Measurements from ENCODE around the gene AGPAT4.
"Not testable (repeated sequence)": the region's sequence is repeated elsewhere in the genome, so short reads cannot be mapped to it uniquely, and the experiment has no call there.

AGPAT4 gene

DNA sequence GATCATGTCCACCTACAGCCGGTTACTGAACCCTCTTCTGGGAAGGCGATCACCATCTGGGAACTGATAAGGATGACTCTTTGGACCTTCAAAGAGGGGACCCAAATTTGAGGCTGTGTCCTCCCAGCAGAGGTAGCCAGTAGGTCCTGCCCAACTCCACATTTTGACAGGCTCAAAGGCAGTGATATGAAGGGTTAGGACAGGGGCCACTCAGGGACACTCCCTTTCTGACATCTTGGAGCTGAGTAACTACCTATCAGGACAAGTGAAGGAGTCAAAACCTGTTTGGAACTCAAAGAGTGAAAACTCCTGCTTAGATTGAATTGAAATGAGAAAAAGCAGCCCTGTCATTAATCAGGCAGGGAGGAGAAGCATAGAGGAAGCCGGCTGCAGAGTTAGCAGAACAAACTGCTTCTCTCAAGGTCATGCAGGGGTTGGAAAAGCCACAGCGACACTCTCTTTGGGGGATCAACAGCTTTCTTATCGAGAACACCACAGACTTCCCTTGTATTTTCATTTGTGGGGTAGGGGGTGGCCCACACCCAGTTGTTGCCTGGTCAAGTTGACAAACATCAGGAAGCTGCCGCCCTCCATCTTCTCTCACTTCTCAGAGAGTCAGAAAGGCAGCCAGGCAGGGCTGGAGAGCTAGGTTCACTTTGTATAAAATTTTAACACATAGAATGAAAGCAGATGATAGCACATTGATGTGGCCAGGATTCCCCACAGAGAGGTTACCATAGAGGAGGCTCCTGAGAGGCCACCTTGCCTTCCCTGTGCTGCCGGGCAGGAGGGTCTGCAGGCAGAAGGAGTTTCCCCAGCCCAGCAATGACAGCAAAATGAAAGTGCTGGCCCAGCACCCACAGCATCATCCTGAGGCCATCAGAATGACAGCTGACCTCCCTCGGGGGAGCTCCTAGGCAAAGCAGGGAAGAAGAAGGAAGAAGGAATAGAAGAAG is 47.6 kb downstream of the AGPAT4 start:
- DNase-seq, result no peak

DNA sequence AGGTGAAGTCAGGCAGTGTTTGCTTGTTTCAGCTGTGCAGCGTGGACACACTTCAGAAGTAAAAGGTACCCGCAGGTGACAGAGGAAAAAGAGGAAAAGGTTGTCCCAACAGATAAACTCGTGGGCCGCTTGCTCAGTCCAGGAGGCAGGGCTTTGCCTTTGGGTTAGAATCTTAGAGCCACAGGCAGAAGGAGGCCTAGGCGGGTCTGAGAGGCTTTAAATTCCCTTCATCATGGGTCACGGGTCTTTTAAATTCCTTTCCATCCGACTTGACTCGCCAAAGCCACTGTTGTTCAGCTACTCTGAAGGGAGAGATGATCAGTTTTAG is 48.2 kb downstream of the AGPAT4 start:
- no peak for DNase-seq

DNA sequence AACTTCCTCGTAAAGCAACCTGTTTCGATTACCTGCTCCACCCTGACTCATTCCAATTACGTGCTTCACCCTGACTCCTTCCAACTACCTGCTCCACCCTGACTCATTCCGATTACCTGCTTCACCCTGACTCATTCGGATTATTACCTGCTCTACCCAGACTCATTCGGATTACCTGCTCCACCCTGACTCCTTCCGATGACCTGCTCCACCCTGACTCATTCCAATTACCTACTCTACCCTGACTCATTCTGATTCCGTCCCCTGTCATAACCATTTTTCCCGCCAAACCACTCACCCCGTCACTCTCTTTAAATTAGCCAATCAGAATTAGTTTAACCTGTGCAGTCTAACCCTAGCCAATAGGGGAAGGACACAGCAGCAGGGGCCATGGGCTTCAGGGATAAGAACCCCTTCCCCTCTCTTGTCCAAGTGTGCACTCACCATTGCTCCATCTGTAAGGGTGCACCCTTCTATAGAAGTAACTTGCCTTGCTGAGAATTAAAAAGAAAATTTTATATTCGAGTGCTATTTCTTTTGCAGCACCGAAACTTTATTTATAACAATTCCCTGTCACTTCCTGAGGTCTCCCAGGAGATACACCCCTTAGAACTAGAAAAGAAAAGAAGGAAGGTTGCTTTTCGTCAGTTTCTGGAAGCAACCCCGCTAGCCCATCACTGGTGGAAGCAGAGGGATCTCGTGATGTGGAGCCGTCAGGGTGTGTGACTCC is 48.7 kb downstream of the AGPAT4 start:
- DNase-seq, result not testable (repeated sequence)

DNA sequence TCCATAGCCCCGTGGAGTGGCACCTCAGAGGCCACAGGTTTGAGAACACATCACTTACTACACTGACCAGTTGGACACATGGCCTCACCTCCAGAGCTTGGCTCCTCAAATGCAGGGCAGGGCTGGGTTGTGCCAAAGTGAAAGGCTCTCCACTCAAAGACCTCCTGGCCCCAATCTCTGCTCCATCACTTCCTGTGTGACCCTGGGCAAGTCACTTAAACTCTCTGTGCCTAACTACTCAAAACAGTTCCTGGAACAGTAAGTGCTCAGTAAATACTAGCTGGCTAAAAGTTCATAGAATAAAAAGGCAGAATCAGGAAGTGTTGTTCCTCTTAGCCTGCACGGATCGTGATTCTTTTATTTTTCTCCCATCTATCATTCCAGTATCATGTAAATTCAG is 50.2 kb downstream of the AGPAT4 start:
- DNase-seq, result no peak

DNA sequence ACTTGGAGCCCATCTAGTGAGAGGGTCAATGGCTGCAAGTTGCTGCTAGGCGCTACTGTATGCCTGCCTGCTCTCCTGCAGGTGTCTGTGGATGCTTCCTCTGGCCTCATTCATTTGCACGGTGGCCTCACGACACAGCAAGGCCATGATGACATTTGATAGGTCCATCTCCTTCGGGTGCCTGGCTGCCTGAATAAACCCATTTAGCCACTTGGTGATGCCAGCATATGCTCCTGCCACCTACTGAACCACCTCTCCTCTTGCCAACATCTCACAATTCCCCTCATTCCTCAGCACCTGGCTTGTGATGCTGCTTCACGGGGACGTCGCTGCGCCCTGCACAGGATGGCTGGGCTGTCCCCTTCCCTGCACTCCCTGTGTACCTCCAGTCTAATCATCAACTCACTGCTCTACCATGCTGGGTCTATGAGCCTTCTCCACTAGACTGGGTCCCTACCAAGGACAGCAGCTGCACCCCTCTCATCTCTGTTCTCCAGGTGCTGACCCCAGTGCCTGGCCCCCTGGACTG is 51.1 kb downstream of the AGPAT4 start:
- no peak for DNase-seq

DNA sequence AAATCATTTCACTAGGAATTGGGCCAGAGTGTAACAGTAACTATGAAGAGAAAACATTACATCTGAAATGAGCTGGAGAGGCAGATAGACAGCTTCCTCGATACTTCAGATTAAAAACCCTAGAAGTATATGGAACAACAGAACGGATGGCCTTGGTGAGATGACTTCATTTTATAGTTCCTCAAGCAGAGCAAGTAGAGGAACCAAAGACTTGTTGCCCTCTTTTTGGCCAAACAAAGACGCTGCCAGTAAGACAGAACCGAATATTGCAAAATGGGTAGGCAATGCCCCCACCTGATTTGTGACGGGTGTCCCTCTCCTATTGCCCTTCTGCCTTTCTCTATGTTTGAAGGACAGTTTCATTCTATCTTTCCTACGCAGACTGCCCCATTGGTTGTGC is 53.5 kb downstream of the AGPAT4 start:
- no peak for DNase-seq

DNA sequence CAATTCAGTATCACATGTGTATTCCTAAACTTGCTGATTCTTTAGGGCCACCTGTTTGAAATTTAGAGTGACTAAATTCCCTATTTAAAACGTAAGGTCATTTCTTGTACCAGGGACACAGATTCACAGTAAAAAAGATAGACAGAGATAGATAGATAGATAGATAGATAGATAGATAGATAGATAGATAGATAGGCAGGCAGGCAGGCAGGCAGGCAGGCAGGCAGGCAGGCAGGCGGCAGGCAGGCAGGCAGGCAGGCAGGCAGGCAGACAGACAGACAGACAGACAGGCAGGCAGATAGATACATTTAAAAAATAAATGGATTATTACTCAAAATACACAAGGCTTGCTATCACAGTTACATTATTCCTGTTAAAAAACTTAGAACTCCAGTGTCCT is 54.2 kb downstream of the AGPAT4 start:
- DNase-seq, result no peak

DNA sequence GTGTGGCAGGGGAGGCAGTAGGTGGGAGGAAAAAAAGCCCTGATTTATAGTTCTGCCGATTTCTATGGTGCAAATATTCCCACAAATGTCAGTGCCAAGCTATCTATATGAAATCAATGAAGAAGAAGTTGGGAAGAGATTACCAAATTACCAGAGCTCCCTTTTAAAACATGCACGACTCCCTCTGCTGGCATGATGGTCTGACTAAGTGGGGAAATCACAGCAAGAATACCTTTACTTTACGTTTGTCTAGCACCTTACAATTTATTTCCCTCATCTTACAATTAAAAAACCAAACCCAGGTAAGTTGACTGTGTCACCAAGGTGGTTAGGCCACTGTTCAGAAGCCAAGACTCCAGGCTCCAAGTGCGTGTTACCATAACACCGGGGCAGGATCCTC is 55.6 kb downstream of the AGPAT4 start:
- no peak for DNase-seq

DNA sequence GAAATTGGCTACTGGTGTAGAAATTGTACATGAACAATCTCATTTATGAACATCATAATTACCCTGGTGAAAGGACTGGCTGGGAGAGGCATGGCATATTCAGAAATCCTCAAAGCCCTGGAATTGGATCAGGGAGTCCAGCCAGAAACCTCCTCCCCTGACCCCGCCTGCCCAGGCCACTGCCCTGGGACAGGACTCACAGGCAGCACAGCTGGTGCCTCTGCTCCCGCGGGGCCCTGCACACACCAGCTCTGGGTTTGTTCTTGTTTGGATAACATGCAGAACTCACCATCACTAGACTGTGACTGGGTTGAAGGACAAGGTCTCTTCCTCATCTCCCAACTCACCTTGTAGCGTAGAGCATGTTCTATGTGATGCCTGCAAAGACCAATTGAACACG is 56.2 kb downstream of the AGPAT4 start:
- DNase-seq, result no peak

DNA sequence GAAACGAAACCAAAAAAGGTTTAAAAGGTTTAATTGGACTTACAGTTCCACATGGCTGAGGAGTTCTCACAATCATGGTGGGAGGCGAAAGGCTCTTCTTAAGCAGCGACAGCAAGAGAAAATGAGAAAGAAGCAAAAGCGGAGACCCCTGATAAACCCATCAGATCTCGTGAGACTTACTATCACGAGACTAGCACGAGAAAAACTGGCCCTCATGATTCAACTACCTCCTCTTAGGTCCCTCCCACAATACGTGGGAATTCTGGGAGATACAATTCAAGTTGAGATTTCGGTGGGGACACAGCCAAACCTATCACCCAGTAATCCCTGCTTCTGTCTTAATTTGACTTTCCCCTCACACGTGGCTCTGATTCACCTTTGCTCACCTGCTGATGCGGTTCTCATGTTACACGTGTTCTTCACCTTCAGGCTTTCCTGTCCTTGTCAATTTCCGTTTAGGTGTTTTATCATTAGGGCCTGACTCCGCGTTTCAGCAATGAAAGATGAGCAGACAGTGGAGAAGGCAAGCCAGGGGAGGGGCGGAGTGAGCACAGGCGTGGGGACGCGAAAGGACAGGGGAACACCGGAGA is 57.1 kb downstream of the AGPAT4 start:
- DNase-seq, result no peak

DNA sequence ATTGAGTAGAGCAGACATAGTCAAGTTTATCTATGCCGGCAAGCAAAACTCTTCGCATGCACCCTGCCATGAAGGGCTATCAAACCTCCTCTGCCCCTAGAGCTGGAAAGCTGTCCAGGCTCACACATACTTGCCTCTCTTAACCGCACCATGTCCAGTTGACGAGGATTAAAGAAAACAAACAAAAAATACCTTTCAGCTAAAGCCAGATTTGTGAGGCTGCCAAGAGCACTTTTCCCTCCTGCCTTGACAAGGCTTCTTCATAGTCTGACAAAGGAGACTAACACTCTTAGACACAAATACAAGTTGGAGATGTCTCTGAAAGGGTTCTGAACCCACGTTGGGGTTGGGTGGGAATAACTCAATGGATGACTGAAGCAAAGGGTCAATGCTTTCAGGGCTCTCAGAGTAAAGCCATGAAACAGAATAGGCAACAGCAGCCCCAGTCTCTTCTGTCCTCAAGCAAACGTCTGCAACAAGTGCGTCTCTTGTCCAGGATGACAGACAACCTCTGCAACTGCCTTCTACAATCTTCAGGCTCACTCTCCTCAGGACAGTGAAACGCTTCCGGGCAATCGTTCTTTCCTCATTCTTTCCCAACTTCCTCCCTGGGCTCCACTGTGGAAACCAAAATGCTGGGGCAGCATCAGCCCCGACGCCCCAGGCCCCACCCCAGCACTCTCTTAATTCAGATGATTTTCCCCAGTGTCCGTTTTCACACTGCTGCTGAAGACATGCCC is 57.8 kb downstream of the AGPAT4 start:
- no peak for DNase-seq

DNA sequence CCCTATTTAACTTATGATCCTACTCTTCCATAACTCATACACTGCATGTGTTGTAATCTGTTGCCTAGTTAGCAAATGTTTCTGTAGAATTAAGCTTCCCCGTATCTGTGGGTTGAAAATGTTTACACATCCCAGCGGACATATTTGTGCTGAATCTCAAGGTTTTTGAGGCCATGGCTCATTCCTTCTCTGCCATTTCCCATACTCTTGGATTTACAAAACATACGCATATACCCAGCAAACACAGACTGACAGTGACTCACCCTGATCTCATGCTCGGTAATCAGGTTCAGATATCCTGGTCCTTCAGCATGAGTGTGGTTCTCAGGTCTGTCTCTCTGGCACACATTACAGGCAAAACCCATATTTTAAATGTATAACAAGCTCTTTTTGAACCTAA is 58.7 kb downstream of the AGPAT4 start:
- DNase-seq, result no peak

DNA sequence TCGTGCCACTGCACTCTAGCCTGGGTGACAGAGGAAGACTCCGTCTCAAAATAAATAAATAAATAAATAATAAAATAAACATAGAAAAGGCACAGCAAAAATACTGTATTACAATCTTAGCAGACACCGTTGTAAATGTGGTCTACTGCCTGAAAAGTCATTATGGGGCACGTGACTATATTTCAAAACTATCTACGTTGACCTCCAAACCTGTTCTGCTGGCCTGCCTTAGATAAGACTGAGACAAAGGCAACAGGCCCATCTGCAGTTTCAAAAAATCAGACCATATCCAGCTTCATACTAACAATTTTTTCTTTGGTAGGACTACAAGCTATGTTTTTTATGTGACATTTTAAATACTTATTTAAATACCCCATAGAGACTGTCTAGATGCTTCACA is 59.1 kb downstream of the AGPAT4 start:
- no peak for DNase-seq

DNA sequence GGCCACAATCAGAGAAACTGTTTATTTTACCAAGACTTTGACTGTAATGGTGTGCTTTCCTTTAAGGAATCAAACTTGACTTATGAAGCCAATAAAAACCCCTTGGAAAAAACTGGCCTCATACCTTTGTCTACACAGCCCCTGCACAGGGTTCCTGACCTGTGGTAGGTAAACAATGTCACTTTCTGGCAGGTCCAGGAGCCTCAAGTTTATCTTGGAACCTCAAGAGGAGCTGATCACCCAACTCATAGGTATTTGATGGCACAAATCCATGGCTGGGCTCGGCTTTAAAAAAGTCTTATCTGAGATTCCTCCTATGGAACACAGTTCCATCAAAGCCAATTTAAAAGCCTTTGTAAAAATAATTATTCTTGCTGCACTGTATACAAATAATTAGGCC is 61.0 kb downstream of the AGPAT4 start:
- no peak for DNase-seq

DNA sequence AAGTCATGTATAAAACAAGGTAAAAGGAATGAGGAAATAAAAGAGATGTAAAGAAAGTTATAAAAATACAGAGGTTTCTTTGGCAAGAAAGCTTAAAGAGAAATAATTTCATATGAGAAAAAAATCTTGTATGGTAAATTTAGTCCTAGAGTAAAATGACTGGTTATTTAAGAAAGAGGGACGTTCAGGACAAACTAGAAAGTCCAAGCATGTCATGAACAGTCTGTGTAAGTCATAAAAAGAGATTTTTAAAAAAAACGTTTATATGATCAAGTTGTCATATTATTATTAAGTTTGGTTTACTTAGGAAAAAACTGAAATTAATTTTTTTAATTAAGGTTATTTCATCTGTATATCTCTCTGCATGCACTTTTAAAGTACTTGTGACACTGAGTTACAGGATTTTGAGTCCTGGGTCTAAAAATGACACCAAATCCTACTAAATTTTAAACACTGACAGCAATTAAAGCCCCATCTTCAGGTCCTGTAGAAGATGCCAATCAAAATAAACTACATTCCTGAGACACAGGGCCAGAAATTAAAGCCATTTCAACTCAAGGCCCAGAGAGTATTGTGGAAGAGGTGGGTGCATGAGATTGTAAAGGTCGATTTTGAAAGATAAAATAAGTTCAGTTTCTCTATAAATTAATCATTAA is 62.4 kb downstream of the AGPAT4 start:
- DNase-seq, result no peak

DNA sequence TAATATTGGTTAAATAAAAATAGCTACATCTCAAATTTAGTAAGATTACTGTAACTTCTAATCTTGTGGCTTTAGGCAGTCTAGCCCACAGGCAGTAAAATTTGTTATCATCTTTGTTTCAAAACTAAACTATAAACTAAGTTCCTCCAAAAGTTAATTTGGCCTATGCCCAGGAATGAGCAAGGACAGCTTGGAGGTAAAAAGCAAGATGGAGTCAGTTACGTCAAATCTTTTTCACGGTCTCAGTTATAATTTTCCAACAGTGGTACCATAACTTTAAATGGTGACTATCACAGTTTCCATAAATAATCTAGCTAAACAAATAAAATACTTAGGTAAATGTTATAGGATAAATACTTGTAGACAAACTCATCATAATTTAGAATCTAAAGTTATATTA is 63.0 kb downstream of the AGPAT4 start:
- no peak for DNase-seq

DNA sequence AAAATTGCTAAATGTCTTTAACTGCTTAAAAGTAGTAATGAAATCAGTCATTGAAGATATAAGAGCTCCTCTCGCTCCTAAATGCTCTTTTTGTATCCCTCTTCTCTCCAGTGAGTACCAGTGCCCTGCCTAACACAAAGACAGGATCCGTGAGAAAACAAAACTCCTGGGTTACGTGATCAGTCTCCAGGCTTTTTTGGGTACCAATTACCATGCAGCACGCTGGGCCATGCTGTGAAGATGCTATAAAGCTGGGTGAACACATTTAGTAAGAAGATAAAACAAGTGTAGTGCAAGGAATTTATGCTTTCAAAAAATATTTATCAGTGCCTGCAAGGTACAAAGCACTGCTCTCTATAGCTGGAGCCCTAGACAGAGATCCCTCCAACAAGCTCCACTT is 66.7 kb downstream of the AGPAT4 start:
- no peak for DNase-seq

DNA sequence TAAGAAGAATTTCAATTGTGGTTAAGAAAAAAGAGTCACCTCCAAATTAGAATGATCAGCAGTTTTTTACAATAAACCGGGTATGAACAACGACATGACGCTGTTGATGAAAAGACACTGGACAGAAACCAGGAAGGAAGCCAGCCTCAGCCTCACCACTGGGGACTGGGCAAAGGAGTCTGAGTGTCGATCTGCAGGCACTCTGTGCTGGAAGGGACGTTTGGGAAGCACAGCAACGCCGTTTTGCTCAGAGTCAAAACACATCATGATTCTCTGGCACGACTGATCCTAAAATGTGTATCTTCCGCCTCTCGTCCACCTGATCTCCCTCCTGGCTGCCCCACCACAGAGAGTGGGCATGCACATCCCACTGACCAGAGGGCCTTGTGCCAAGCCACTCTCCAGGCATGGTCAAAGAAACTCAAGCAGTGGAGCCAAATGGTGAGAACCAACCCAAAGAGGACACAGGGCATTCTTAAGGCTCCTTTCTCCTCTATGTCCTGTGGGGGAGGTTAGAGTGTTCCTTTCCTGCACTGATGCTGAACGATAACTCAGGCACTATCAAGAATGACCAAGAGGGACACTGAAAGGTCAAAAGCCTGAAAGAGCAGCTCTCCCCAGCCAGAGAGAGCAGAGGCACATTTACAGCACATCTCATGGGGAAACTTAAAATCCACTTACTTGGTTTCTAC is 68.8 kb downstream of the AGPAT4 start:
- DNase-seq, result no peak

DNA sequence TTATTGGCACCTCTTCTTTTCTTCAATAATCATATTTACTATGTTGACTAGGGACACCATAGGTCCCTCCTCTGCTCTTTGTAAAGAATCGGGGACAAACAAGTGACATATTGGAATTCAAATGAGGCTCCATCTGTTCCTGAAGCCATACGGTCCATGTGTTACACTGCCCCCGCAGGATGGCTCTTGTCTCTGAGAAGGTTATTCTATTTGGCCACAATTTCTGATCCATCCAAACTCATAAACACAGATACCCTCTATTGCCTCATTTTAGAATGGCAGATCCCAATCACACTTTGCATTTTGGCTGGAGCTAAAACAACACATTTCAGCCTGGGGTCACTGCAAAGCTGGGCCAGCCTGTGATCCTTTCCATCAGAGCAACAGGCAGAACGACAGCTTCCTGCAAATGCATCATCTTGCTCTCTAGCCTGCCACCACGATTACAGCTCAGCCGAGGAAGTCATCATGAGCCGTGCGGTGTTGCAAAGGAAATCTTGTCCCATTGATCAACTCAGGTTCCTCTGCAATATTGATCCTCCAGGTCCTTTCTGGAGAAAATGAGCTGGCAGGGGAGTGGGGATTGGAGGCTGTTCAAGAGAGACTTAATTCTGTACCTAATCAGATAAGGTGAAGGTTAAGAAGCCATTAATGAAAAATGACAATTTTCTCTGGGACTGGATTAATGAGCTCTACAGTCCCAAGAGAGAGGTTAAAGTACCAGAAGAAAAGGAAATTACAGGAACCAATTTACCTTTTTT is 73.1 kb downstream of the AGPAT4 start:
- DNase-seq, result no peak

DNA sequence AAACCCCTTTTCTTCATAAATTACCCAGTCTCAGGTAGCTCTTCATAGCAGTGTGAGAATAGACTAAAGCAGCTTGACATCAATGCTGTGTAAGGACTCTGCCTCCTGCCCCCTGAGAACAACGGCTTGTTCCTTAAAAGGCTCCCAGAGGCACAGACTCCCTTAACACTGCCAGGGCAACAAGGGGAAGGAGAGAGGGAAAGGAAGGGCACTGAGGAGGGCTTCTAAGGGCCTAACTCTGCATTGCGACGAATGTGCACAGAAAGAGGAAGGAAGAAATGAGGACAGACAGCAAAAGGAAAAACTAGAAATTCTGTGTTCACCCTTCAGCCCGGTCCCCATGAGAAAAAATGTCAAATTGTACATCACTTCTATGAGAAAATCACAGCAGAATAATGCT is 74.0 kb downstream of the AGPAT4 start:
- no peak for DNase-seq

Data from NCI-H748 treated with DMSO at 0.1 percent for 48 hours (cell line).